PC-9 (cell line): ENCODE results near the gene GUSB. TPM values are rescaled to one million over a fixed set of nuclear protein-coding genes. Genes with fewer than 3 reads are reported as not detected.

Source experiments
- BruUV-seq: library from RNA; stranded (reverse); fragments of 400-500 nt; replicated peaks from 2 replicates; lab custom pipeline; 2021; lab: Mats Ljungman, UMichigan
- CTCF ChIA-PET: fragments of 300-600 bp; sonication (Branson Sonifier 250); formaldehyde crosslinking; loops from one replicate; lab custom pipeline; 2022; ENCODE audit warnings: antibody characterized with exemption; lab: Charles Lee
- POLR2A ChIA-PET: fragments of 300-600 bp; sonication (Branson Sonifier 250); formaldehyde crosslinking; loops from one replicate; lab custom pipeline; 2022; ENCODE audit warnings: antibody characterized with exemption; ENCODE audit not compliant: unreplicated experiment; lab: Charles Lee
- DNase-seq, 2 experiments: peaks; one replicate each; pipeline versions ENCODE4 v3.0.0 to v3.0.0-alpha.2; 2015 to 2022; ENCODE audit warnings: mixed read lengths in 1 of 2
- H2AFZ ChIP-seq: fragments of 200-600 bp; sonication (generic); 2 replicates; pipeline ENCODE4 v1.8.1; 2017; ENCODE audit warnings: antibody characterized with exemption
- H3F3A ChIP-seq: fragments of 200-600 bp; sonication (generic); 2 replicates; pipeline ENCODE4 v1.8.1; 2017; ENCODE audit warnings: antibody characterized with exemption, mild to moderate bottlenecking, low read depth; ENCODE audit not compliant: insufficient read depth
- H3K27ac ChIP-seq: fragments of 200-600 bp; sonication (generic); 2 replicates; pipeline ENCODE4 v1.6.1; 2016; ENCODE audit warnings: mixed run types
- H3K27me3 ChIP-seq: fragments of 200-600 bp; sonication (generic); 2 replicates; pipeline ENCODE4 v1.6.1; 2016; ENCODE audit warnings: low read depth, mixed run types; ENCODE audit not compliant: insufficient read depth
- H3K36me3 ChIP-seq: fragments of 200-600 bp; sonication (generic); 2 replicates; pipeline ENCODE4 v1.6.1; 2016; ENCODE audit warnings: low read depth, mixed run types
- H3K4me1 ChIP-seq: fragments of 200-600 bp; sonication (generic); replicated peaks from 2 replicates; pipeline ENCODE4 v1.6.1; 2016; ENCODE audit warnings: mixed run types; ENCODE audit not compliant: insufficient read depth
- H3K4me2 ChIP-seq: fragments of 200-600 bp; sonication (generic); 2 replicates; pipeline ENCODE4 v1.6.1; 2017; ENCODE audit warnings: mixed run types
- H3K4me3 ChIP-seq: fragments of 200-600 bp; sonication (generic); 2 replicates; pipeline ENCODE4 v1.6.1; 2016; ENCODE audit warnings: mixed run types
- H3K79me2 ChIP-seq: fragments of 200-600 bp; sonication (generic); 2 replicates; pipeline ENCODE4 v1.6.1; 2017; ENCODE audit warnings: low read depth, mixed run types
- H3K9me2 ChIP-seq: fragments of 200-600 bp; sonication (generic); 2 replicates; pipeline ENCODE4 v1.8.1; 2017; ENCODE audit warnings: mild to moderate bottlenecking; ENCODE audit not compliant: insufficient read depth
- H3K9me3 ChIP-seq: fragments of 200-600 bp; sonication (generic); 2 replicates; pipeline ENCODE4 v1.8.1; 2016; ENCODE audit warnings: low read depth; ENCODE audit not compliant: insufficient read depth
- H4K20me1 ChIP-seq: fragments of 200-600 bp; sonication (generic); 2 replicates; pipeline ENCODE4 v1.8.1; 2017; ENCODE audit not compliant: insufficient read depth
- EZH2 ChIP-seq: fragments of 200-600 bp; sonication (generic); IDR thresholded peaks from 2 replicates; pipeline ENCODE4 v1.8.0; 2017; ENCODE audit warnings: antibody characterized with exemption, low read depth
- intact Hi-C: fragments of 100-400 bp; cut with micrococcal nuclease; formaldehyde crosslinking; loops from one replicate; pipeline ENCODE4 v1.10.0; 2022; ENCODE audit not compliant: unreplicated experiment
- total RNA-seq: library from RNA; stranded (reverse); gene quantifications from 2 replicates; pipeline ENCODE4 v1.2.3, GENCODE V29; 2021
- TF ChIP-seq, protein P1 (sequence below): fragments of 200-600 bp; sonication (generic); conservative IDR thresholded peaks from 2 replicates; pipeline ENCODE4 v1.6.1; 2017; ENCODE audit warnings: mixed run types, antibody characterized with exemption, mild to moderate bottlenecking, moderate library complexity

The GUSB gene
- total RNA-seq, 1 experiment from 2014 or later = 59.8 TPM

DNA sequence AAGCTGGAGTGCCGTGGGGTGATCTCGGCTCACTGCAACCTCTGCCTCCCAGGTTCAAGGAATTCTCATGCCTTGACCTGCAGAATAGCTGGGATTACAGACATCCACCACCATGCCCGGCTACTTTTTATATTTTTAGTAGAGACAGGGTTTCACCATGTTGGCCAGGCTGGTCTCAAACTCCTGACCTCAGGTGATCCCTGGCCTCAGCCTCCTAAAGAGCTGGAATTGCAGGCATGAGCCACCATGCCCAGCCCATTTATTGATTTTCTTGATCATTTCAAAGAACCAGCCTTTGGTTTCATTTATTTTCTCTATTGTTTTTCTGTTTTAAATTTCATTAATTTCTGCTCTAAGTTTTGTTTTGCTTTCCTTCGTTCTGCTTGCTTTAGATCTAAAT, 50.3 kb downstream of the GUSB start:
- H3K27me3 ChIP-seq = no peaks in the 10 kb centered on the region
- CTCF ChIA-PET = interaction anchor here (0.6 kb wide), 1 partner anchor 52 kb away, joined by 4 read pairs; no protein-coding TSS in a partner anchor
- no peak for DNase-seq
- no TSS peak for BruUV-seq
- H3K9me3 ChIP-seq = no peaks in the 10 kb centered on the region
- POLR2A ChIA-PET = no interaction called here
- H2AFZ ChIP-seq = no peak overlapping the region
- no peak overlapping the region for H3K4me2 ChIP-seq
- peaks cover 5% of the 10 kb centered on the region; the same call in 1 of the 2 replicates for H4K20me1 ChIP-seq
- no peaks in the 10 kb centered on the region for H3K36me3 ChIP-seq
- H3K9me2 ChIP-seq = no peaks in the 10 kb centered on the region
- no peaks in the 10 kb centered on the region; the same call in 1 of the 2 replicates for H3F3A ChIP-seq
- peaks cover 54% of the 10 kb centered on the region for H3K79me2 ChIP-seq
- H3K4me1 ChIP-seq = no peaks in the 10 kb centered on the region
- intact Hi-C loops = no loop called here
- no peak overlapping the region for H3K4me3 ChIP-seq
- H3K27ac ChIP-seq = no peak overlapping the region
- TF ChIP-seq, protein P1, sequence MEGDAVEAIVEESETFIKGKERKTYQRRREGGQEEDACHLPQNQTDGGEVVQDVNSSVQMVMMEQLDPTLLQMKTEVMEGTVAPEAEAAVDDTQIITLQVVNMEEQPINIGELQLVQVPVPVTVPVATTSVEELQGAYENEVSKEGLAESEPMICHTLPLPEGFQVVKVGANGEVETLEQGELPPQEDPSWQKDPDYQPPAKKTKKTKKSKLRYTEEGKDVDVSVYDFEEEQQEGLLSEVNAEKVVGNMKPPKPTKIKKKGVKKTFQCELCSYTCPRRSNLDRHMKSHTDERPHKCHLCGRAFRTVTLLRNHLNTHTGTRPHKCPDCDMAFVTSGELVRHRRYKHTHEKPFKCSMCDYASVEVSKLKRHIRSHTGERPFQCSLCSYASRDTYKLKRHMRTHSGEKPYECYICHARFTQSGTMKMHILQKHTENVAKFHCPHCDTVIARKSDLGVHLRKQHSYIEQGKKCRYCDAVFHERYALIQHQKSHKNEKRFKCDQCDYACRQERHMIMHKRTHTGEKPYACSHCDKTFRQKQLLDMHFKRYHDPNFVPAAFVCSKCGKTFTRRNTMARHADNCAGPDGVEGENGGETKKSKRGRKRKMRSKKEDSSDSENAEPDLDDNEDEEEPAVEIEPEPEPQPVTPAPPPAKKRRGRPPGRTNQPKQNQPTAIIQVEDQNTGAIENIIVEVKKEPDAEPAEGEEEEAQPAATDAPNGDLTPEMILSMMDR = no peak
- no peak for TF ChIP-seq EZH2

DNA sequence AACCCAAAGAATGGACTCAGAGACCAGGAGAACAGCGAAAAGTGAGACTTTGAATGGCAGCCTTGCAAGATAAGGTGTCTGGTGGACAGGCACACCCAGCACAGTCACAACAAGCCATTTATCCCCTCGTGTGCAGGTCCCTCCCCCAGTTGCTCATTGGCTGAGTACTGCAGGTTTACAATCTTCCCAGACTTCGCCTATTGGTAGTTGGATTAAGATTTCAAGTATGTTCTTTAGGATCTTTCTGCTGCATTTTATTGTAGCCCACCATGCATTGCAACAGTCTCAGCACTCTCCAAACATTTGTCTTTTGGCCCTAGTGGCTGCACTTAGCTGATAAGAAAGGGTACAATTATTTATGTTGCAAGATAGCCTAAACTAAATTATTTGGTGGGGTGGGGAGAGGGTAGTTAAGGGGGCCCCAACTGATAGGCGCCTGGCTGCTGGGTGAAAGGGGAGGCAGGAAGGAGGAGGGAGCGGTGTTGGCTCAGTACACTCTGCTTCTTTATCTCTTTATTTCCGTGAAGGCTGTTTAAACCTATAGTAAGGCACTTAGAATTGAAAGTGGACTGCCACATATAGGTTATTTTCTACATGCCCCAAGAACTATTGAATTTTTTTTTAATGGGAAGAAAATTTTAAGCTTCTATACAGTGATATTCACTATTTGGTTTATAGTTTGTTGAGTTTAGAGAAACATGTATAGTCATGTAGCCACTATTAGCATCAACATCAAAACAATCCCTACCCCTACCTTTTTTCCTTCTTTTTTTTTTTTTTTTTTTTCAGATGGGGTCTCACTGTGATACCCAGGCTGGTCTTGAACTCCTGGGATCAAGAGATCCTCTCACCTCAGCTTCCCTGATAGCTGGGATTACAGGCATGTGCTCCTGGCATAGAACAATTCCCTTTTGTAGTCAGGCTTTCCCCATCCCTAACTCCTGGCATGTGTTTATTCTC, 54.2 kb downstream of the GUSB start:
- Histone ChIP-seq H3K9me2 (no peaks in the 10 kb centered on the region), H3K9me3 (no peaks in the 10 kb centered on the region), H3K27ac (no peak overlapping the region), H4K20me1 (peaks cover 5% of the 10 kb centered on the region; the same call in 1 of the 2 replicates), H3K4me1 (no peaks in the 10 kb centered on the region), H3K27me3 (no peaks in the 10 kb centered on the region), H3K79me2 (peaks cover 38% of the 10 kb centered on the region), H3F3A (no peaks in the 10 kb centered on the region), H2AFZ (no peak overlapping the region), H3K36me3 (no peaks in the 10 kb centered on the region; the same call in 1 of the 2 replicates), H3K4me3 (no peak overlapping the region), H3K4me2 (no peak overlapping the region)
- no peak for TF ChIP-seq EZH2
- TF ChIP-seq, protein P1 = no peak
- DNase-seq = no peak
- POLR2A ChIA-PET = no interaction called here
- CTCF ChIA-PET = no interaction called here
- intact Hi-C loops = no loop called here
- no TSS peak for BruUV-seq

DNA sequence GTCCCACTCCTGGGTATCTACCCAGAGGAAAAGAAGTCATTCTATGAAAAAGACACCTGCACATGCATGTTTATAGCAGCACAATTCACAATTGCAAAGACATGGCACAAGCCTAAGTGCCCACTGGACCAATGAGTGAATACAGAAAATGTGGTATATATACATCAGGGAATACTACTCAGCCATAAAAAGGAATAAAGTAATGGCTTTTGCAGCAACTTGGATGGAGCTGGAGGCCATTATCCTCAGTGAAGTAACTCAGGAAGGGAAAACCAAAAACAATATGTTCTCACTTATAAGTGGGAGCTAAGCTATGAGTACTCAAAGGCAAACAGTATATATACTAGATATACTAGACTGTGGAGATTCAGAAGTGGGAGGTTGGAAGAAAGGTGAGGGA, 55.4 kb downstream of the GUSB start:
- intact Hi-C loops = no loop called here
- no peaks in the 10 kb centered on the region for H3K9me2 ChIP-seq
- no peak for DNase-seq
- H3K4me3 ChIP-seq = no peak overlapping the region
- ChIA-PET CTCF (no interaction called here), POLR2A (no interaction called here)
- peaks cover 32% of the 10 kb centered on the region for H3K79me2 ChIP-seq
- H2AFZ ChIP-seq = no peak overlapping the region
- no peak for TF ChIP-seq EZH2
- TF ChIP-seq, protein P1 = no peak
- peaks cover 5% of the 10 kb centered on the region; the same call in 1 of the 2 replicates for H4K20me1 ChIP-seq
- H3K4me1 ChIP-seq = no peaks in the 10 kb centered on the region
- no peak overlapping the region for H3K27ac ChIP-seq
- no peaks in the 10 kb centered on the region for H3F3A ChIP-seq
- BruUV-seq = no TSS peak
- H3K36me3 ChIP-seq = no peaks in the 10 kb centered on the region; the same call in 1 of the 2 replicates
- H3K4me2 ChIP-seq = no peak overlapping the region
- H3K9me3 ChIP-seq = no peaks in the 10 kb centered on the region
- H3K27me3 ChIP-seq = no peaks in the 10 kb centered on the region
